Right lung (tissue), 5 donors: ENCODE measurements around the gene MCOLN3. TPM values are rescaled to one million over a fixed set of nuclear protein-coding genes. Genes with fewer than 3 reads are reported as not detected.
"Not testable (repeated sequence)": the region's sequence is repeated elsewhere in the genome, so short reads cannot be mapped to it uniquely, and the experiment has no call there.

Experiments
- DNase-seq, 2 donors: peaks; one replicate each; pipeline ENCODE4 v3.0.0-alpha.2; 2013
- polyA plus RNA-seq, 5 donors: library from polyadenylated mRNA; unstranded; fragments of 120-200 nt; gene quantifications; one replicate each; pipeline versions ENCODE4 v1.2.1 to v1.2.3, GENCODE V29; 2013; ENCODE audit warnings: inconsistent platforms in 1 of 5, low replicate concordance in 1 of 5; ENCODE audit not compliant: insufficient read length in 5 of 5, insufficient read depth in 1 of 5

Gene MCOLN3
- polyA plus RNA-seq, 5 donors = 1.4 to 2.0 (median 1.8) TPM

DNA sequence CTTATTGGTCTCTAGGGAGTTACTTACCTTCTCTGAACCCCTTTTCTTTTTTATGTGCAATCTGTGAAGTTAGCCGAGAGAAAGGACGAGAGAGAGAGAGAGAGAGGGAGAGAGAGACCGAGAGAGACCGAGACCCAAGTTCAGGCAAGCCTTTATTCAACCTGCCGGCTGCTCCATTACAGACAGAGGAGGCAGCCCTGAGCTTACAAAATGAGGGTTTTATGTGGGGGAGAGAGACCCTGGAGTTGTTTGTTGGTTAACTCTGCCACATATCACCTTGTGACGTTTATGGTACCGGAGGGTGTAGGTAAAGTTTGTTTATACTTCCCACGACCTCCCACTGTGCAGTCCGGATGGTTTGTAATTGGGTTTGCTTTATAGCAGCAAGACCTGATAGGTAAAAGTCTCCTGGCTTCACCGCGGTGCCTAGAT is 1.5 kb upstream of the MCOLN3 start:
- no peak for DNase-seq

DNA sequence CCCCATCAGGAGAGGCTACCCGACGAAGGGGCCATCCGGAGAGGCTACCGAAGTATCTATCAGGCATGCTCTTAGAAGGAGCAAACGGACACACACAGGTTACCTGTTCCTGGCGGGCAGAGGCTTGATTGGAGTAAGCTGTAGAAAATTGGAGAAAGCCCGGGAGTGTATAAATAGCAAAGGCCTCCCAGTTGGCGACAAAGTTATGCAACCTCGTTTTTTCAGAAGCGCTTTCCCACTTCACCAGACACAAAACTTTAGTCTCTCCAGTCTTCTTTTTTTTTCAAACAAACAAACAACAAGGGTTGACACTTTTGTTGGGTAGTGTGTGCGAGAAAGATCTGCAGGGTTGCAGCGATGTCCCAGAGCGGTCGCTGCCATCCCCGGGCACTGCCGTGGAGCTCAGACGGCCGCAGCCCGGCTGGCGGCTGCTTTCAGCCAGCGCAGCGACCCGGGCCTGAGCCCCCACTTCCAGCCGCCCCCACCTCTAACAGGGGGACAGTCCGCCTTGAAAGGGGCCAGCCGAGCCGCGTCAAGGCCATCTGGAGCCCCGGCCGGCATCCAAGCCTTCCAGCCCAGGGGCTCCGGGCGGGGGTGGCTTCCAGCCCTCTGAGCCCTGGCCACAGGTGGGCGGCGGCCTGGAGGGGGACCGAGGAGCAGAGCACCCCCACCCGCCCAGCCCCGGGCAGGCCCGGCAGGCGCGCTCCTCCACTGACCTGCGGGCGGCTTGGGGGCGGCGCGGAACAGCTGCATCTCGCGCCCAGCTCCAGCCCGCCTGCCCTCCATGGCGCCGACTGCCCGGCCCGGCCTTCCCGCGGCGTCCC is 616 bp downstream of the MCOLN3 start:
- DNase-seq = peak in 1 of 2 donors; percentile 27

DNA sequence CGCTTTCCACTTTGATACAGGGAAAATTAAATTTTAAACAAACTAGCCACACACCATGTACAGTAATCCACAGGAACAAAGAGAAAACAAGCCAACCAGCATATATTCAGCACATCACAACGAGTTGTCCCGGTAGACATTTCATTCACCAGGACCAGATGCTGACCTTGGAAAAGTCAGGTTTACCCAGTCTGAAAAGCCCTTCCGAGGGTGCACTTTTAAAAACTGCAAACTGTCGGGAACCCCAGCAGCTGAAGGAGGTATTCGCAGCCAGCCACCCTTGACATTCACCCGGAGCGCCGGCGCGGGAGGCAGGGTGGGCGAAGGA is 1.2 kb downstream of the MCOLN3 start:
- DNase-seq = peak in 1 of 2 donors; percentile 15

DNA sequence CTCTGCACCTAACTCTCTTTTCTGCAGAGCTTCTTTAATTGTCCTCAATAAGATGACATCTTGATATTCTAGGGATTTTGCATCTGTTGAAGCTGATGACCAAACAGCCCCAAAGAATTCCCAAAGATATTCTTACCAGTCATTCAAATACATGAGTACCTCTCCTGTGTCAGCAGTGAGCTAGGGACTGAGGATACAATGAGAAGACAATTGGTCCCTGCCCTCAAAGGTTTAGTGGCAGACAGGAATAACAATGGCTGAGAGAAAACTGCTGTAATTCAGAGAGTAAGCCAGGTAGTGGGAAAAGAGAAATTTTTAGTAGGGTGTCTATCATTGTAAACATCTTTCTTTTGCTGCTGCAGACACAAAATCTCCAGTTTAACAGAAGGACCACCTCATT is 5.9 kb downstream of the MCOLN3 start:
- DNase-seq = no peak

DNA sequence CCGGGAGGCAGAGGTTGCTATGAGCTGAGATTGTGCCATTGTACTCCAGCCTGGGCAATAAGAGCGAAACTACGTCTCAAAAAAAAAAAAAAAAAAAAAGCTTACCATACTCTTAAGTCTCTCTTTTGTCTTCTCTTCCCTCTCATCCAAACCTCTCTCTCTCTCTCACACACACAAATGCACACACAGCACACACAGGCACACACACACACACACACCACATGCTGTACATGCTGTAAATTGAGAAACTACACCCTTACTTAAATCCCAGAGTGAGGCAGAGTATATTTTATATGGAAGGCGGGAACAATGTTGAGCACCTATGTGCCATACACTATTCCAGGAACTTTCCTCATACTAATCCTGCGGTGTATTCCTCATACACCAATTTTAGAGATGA is 6.5 kb downstream of the MCOLN3 start:
- no peak for DNase-seq

DNA sequence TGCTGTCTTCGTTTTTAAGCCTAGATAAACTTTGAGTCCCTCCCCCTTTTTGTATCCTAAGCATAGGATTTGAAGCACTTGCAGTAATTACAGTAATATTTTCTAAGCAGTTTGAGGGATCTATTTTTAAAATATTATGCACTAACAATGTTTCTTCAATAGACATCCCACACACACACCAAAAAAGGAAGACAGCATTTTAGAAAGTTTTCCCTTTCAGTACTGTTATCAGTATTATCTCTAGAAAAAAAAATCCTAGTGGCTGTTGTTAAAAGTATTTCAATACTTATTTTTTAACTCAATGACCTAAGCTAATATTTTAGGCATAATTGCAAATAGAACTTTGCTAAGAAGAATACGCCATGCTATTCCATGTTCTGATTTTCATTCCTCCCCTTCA is 15.1 kb downstream of the MCOLN3 start:
- no peak for DNase-seq

DNA sequence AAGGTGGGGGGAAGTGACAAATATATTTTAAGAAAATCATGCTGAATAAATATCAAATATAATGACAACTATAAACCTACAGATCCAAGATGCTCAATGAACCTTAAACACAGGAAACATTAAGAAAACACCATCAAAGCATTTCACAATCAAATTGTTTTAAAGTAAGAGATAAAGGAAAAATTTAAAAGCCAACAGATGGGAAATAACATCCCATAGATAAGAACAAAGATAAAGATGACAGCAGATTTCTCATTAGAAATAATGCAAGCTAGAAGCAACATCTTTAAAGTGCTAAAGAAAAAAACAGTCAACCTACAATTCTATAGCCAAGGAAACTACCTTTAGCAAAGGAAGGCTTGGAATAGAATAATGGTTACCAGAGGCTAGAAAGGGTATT is 17.8 kb downstream of the MCOLN3 start:
- no peak for DNase-seq

DNA sequence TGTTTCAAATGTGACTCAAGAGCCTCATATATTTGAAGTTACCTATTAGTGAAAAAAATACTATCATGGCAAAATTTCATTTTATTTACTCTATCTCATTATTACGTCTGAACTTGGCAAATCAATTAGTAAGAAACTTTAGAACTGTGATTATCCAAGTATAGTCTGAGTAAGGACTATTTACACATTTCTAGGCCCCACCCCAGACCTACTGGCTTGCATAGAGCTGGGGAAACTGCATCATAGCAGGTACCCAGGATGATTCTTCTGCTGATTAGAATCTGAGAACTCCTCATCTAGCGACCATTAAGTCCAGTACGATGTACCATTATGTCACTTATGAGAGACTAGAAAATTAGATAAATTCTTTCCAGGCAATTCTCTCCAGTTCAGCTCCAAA is 20.1 kb downstream of the MCOLN3 start:
- no peak for DNase-seq

DNA sequence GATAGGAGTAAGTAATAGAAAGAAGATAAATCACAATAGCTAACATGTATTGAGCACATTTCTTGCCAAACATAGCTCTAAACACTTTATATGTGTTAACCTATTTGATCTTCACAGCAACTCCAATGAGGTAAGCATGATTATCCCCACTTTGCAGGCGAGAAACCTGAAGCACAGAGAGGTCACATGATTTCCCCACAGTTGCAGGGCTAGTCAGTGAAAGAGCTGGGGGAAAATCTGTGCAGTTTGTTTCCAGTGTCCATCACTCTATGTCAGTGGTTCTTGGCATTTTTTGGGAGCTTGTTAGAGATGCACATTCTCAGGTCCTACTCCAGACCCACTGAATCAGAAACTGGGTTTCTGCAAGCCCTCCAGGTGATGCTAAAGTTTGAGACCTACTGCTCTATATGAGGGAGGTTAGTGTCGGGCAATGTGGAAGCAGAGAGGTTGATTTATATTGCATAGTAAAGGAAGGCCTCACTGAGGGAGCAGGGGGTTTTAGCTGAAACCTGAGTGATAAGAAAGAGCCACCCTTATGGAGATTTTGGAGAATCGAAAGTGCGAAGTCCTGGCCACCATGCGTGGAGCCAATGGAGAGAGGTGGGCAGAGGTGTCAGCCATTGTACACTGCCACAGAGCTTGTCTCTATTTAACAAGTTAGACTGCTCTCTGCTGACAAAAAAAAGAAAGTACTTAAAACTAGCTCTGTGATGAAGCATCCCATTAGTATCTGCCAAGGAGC is 20.9 kb downstream of the MCOLN3 start:
- peak in 1 of 2 donors; percentile 20 for DNase-seq

DNA sequence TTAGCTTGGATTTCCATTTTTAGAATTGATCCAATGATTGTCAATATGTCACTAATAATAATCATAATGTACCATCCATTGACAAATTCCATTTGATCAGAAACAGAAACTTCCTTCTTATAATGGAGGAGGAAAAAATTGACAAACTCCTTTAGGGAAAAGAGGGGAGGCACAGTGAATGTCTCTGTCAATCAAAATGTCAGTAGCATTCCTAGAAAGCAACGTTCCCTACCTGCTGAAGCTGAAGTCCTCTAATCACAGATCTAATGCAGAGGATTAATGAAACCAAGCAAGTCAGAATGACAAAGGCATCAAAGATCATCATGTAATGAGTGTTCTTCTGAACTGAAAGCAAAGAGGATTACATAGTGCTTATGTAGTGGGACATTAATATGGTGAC is 22.4 kb downstream of the MCOLN3 start:
- no peak for DNase-seq

DNA sequence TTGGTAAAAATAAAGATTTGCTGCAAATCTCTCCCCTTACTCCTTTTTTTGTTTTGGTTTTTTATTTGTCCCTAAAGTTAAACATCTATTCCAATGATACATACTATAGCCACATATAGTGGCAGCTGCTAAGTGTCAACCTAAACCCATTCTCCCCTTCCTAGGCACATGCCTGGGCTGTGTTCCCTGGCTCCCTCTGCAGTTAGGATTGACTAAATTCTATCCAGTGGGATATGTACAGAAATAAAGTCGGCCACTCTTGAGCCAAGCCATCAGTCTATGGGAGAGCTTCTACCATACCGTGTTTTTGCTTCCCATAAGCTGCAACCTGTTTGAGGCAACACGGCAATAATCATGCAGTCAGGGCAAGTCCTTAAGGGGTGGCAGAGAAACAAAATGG is 23.6 kb downstream of the MCOLN3 start:
- DNase-seq = no peak

DNA sequence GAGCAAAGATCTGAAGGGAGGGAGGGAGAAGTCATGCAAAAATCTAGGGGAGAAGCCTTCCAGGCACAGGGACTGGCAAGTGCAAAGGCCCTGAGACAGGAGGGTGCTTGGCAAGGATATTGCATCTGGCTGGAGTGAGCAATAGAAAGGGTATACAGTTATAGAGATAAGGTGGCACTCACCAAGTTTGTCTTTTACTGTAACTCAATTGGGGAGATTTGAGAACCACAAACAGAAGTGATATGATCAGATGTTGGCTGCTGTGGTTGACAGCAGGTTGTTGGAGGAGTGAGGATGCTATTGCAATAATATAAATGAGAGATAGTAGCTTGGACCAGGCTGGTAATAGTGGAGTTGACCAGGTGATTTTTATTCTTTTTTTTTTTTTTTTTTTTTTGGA is 25.6 kb downstream of the MCOLN3 start:
- no peak for DNase-seq

DNA sequence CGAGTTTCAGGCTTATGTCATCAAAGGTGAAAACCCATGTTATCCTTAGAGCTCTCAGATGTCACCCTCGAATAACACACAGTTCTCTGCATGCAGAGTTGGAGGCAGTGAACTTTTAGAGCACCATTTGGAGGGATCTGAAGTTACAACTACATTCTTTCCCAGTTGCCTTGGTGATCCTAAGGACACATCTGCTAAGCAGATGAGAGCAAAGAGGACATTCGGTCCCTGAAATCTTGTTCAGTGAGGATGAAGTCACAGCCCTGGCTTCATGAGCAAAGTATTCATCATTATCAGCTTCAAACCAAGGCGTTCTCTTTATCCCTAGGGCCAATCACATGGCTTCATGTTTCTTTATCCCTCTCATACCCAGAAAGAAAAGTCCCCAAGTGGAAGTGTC is 28.3 kb downstream of the MCOLN3 start:
- no peak for DNase-seq

DNA sequence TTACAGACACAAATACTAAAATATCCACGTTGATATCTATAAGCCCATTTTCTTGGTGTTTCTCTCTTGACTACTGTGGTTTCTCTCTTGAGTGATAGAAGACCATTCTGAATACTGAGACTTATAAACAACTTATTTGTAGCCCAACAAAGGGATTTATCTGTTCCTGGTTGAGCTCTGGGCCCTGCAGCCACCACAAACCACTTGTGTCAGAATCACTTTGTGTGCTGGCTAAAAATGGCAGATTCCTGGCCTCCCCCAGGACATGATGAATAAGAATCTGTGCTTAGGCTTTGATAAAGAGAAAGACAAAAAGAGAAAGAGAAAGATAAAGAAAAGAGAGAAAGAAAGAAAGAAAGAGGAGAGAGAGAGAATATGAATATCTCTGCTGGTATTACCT is 32.5 kb downstream of the MCOLN3 start:
- DNase-seq = no peak

DNA sequence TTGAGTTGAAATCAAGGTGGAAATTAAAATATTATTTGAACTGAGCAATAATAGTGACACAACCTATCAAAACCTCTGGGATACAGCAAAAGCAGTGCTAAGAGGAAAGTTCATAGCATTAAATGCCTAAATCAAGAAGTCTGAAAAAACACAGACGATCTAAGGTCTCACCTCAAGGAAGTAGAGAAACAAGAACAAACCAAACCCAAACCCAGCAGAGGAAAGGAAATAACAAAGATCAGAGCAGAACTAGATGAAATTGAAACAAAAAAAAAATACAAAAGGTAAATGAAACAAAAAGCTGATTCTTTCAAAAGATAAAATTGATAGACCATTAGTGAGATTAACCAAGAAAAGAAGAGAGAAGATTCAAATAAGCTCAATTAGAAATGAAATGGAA is 42.7 kb downstream of the MCOLN3 start:
- DNase-seq = not testable (repeated sequence)

DNA sequence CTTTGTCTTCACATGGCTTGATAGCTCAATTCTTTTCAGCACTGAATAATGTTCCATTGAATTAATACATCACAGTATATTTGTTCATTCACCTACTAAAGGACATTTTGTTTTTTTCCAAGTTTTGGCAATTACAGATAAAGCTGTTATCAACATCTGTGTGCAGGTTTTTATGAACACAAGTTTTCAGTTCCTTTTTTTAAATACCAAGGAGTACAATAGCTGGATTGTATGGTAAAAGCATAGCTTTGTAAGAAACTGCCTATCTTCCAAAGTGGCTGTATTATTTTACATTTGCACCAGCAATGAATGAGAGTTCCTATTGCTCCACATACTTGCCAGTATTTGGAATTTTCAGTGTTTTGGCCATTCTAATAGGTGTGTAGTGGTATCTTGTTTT is 46.6 kb downstream of the MCOLN3 start:
- no peak for DNase-seq

DNA sequence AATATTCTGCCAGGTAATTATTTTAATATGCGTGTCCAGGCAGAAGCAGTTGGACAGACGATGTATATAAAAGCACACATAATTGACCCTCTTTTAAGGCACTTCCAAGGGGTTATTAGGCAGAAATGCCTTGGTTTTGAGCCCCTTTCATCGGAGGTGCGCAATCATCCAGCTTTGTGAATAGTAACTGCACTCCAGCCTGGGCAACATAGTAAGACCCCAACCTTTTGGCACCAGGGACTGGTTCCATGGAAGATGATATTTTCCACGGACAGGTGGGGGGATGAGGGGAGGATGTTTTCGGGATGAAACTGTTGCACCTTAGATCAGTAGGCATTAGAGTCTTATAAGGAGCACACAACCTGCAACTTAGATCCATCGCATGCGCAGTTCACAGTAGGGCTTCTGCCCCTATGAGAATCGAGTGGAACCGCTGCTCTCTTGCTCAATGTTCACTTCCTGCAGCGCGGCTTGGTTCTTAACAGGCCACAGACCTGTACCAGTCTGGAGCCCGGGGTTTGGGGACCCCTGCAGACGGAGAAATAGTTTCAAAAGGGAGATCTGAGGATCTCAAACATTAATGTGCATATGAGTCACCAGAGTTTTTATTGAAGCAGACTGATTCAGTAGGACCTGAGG is 49.5 kb downstream of the MCOLN3 start:
- DNase-seq = no peak

DNA sequence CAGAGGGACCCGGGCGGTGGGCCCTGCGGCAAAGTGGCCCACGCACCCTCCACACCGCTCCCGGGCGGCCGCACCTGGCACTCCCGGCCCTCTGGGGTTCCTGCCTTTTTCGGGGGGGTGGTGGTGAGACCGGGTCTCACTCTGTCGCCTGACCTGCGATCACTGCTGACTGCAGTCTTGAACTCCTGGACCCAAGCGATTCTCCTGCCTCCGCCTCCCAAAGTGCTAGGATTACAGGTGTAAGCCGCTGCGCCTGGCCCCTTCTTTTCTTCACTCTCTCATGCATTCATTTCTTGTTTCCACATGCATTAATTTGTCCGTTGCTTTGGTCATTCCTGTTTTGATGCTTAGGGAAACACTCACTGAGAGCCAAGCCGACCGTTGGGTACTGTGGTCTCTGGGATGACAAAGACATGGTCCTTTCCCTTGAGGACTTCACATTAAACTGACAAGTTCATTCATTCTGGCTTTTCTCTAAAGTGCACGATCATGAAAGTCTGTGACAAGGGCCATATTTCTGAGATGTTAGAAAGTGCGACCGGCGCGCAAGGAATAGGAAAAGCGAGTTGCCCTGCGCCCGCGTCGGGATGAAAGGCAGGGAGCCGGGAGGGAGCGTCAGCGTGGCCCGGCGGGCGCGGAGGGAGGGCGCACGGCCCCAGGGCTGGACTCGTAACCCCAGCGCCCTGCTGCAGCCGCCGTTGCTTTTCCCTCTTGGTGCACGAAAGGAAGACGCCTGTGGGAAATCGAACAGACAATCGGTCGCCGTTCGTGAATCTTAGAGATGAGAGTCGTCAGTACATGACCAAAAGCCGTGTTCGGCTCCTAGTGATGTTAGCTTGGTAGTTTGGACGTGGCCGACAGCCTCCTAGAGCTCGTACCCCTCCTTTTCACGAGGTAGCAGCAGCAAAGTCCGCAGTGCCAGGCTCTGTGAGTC is 50.4 kb downstream of the MCOLN3 start:
- no peak for DNase-seq

DNA sequence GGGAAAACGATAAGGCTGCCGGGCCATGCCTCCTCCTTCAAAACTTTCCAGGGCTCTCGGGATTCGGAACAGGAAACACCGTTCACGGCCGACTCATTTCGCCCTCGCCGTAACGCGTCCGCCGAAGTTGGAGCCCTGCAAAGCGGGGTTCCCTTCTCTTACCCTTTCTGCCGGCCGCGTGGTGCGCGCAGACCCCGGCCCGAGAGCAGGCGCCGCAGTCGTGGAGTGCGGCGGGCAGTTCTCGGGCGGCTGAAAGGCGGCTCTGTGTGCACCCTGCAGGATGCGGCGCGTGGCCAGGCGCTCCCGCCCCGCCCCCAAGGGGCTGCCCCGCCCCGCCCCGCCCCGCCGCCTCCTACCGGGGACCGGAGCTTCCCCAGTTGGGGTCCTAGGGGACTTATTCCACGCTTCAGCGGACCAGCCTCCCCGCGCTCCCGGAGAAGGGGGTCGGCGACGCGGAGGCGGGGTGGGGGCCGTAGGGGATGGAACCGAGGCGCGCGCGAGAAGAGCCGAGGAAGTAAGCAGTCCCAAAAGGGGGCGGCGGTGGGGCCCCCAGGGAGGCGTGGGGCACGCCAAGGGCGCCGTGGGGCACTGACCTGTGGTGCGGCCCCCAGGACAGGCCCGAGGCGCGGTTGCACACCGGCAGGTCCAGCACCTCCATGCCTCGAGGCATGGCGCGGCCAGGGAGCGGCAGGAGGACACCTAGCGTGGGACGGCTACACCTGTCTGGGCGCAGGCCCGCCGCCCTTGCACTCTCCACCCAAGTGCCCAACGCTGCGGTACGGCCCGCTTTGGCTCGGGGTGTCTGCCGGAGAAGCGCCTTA is 51.2 kb downstream of the MCOLN3 start, which contains the start of gene MCOLN2:
TSS of gene MCOLN2 (minus strand) at position 268 of the 821 bp plus-strand sequence. CDS start at position 27, 241 bp downstream.
- DNase-seq = peak; percentile 20 to 40

DNA sequence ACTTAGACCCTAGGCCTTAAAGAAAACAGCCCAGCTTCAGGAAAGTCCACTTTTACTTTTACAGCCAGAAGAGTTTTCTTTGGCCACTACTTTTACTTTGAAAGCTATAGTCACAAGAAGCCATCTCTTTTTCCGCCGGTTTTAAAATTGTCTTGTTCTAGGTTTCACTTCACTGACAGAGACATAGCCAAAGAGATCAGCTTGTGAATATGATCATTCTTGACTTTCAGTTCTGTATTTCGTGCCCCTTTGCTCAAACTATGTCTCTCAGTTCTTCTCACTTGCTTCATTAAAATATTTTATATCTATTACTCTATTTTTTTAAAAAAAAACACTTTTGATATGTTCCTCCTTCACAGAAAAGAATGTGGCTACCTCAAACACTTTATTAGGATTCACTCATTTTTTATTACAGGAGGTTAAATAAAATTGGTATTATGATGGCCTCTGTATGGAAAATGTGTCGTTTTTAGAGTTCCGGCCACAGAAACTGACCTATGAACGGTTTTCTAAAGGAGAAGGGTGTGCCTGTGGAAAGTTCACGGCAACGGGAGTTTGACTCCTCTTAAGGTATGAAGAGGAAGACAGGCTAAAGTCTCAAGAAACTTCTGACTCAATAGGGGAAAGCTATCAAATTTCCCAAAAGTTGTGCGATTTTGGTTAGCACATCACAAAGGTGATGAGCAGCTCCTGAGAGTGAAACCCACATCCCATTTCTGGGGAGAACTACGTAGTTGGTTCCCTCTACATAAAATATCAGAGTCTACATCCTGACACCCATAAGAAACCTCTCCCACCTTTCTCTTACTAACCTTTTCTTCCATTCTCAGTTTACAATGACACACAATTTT is 52.6 kb downstream of the MCOLN3 start:
- DNase-seq = no peak
